ENCODE measurements around the gene COL11A2.
"Not testable (repeated sequence)": the region's sequence is repeated elsewhere in the genome, so short reads cannot be mapped to it uniquely, and the experiment has no call there.

The COL11A2 gene

GRCh38 chr6:33192105-33192646 lies at the start of gene COL11A2:
TSS of gene COL11A2 (minus strand) at chr6:33192467. CDS start at chr6:33192240, 227 bp downstream.
- DNase-seq: peak in 1 of 51 donors; percentile 8

- no peak for DNase-seq
Measured at GRCh38 chr6:33241968-33242367, 49.7 kb upstream of the COL11A2 start.

- no peak for DNase-seq
Measured at GRCh38 chr6:33237741-33238140, 45.5 kb upstream of the COL11A2 start.

GRCh38 chr6:33236852-33237251 lies 44.6 kb upstream of the COL11A2 start:
- DNase-seq: no peak

- DNase-seq: no peak
Measured at GRCh38 chr6:33236328-33236727, 44.1 kb upstream of the COL11A2 start.

- no peak for DNase-seq
Measured at GRCh38 chr6:33235221-33235634, 43.0 kb upstream of the COL11A2 start.

- not testable (repeated sequence) for DNase-seq
Measured at GRCh38 chr6:33226503-33227120, 34.3 kb upstream of the COL11A2 start.

GRCh38 chr6:33217681-33218080 lies 25.4 kb upstream of the COL11A2 start:
- DNase-seq: no peak

GRCh38 chr6:33217246-33217645 lies 25.0 kb upstream of the COL11A2 start:
- DNase-seq: no peak

- DNase-seq: no peak
Measured at GRCh38 chr6:33216117-33216649, 23.9 kb upstream of the COL11A2 start.

GRCh38 chr6:33215271-33216116 lies 23.2 kb upstream of the COL11A2 start:
- no peak for DNase-seq

GRCh38 chr6:33213989-33214335 lies 21.7 kb upstream of the COL11A2 start:
- DNase-seq: no peak

GRCh38 chr6:33213166-33213988 lies 21.1 kb upstream of the COL11A2 start:
- peak in 9 of 51 donors; percentile 19 to 49 (median 29) for DNase-seq

GRCh38 chr6:33212857-33213165 lies 20.5 kb upstream of the COL11A2 start:
- no peak for DNase-seq

GRCh38 chr6:33211666-33212422 lies 19.6 kb upstream of the COL11A2 start:
- DNase-seq: no peak

- no peak for DNase-seq
Measured at GRCh38 chr6:33211136-33211535, 18.9 kb upstream of the COL11A2 start.

GRCh38 chr6:33209856-33210255 lies 17.6 kb upstream of the COL11A2 start:
- DNase-seq: no peak

- DNase-seq: peak in 49 of 51 donors; percentile 33 to 95 (median 79)
Measured at GRCh38 chr6:33208091-33208967, 16.1 kb upstream of the COL11A2 start, which contains the start of gene RING1. TSS of gene RING1 (plus strand) at chr6:33208500. CDS start at chr6:33208823, 323 bp downstream.

GRCh38 chr6:33207552-33208090 lies 15.4 kb upstream of the COL11A2 start:
- DNase-seq: peak in 15 of 51 donors; percentile 21 to 65 (median 44)

Measured in hypothalamus (tissue), 51 donors.